ENCODE data around the gene RNF126. TPM values are rescaled to one million over a fixed set of nuclear protein-coding genes. Genes with fewer than 3 reads are reported as not detected.

Gene RNF126
- total RNA-seq: 39.0 TPM

DNA sequence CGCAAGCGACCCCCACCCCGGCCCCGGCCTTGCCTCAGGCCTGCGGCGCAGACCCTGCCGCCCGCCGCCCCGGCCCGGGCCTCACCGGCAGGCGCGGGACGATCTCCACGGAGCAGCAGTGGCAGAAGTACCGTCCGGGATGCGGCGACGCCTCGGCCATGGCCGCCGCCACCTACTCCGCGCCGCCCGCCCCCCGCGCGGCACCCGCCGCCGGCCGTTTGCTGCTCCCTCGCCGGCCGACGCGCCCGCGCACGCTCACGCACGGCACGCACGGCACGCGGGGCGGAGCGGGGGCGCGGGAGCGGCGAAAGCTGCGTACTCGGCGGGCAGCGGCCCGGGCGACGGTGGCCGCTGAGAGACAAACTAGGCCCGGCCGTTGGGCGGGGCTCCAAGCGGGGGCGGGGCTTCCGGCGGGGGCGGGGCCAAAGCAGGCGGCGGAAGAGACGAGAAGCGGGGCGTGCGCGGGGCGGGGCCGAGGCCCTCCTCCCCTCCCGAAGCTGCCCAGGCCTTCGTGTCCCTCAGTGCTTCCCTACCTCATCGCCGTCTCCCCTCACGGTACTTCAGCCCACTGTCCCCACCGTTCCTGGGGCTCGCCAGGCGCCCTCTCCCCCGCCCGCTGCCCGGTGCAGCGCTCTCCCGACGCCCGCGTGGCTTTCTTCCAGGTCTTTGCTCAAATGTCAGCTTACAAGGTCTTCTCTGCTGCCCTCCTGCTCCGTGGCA lies at the start of gene RNF126:
RNF126 (minus strand) TSS at position 253 of the 720 bp plus-strand sequence; CDS start at position 160, 93 bp downstream.
- intact Hi-C loops (cut with DNase I): loop anchor here (1.0 to 2.0 kb wide), 4 partner anchors 14 to 134 kb away; partner anchors contain the start of genes FGF22, POLRMT and PTBP1

DNA sequence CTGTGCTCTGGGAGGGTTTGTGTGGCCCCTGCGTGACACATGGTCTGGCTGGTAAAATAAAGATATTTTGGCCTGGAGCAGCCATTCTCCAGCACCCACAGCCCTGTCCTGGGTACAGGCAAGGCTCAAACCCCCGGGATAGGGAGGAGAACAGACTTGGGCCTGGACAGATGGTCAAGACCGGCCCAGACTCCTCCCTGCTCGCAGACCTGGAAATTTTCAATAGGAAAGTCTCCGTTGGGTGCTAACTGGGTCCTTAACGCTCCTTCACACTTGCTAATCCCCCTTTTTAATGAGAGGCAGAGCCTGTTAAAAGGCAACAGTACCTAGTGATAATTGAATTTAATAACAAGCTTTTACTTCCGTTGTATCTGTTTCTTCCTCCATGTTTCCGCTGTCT lies 48.2 kb upstream of the RNF126 start:
- no peaks in the 10 kb centered on the region for H3K4me1 ChIP-seq
- H3K27ac ChIP-seq: no peak overlapping the region
- peaks cover 14% of the 10 kb centered on the region for H3K27me3 ChIP-seq
- H3K36me3 ChIP-seq: no peaks in the 10 kb centered on the region
- intact Hi-C loops (cut with DNase I): no loop called here
- no peak overlapping the region for H3K4me3 ChIP-seq
- H3K9me3 ChIP-seq: no peaks in the 10 kb centered on the region
- DNase-seq (ENCODE audit: low spot score in 2 of 2): no peak
- TF ChIP-seq, protein P1, sequence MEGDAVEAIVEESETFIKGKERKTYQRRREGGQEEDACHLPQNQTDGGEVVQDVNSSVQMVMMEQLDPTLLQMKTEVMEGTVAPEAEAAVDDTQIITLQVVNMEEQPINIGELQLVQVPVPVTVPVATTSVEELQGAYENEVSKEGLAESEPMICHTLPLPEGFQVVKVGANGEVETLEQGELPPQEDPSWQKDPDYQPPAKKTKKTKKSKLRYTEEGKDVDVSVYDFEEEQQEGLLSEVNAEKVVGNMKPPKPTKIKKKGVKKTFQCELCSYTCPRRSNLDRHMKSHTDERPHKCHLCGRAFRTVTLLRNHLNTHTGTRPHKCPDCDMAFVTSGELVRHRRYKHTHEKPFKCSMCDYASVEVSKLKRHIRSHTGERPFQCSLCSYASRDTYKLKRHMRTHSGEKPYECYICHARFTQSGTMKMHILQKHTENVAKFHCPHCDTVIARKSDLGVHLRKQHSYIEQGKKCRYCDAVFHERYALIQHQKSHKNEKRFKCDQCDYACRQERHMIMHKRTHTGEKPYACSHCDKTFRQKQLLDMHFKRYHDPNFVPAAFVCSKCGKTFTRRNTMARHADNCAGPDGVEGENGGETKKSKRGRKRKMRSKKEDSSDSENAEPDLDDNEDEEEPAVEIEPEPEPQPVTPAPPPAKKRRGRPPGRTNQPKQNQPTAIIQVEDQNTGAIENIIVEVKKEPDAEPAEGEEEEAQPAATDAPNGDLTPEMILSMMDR (IDR thresholded peaks at IDR 0.05): no peak

More for the DNA sequence above, at the start of gene RNF126:
- Histone ChIP-seq H3K36me3 (no peaks in the 10 kb centered on the region), H3K9me3 (no peaks in the 10 kb centered on the region), H3K27me3 (no peaks in the 10 kb centered on the region), H3K4me3 (peak within 1 kb of the TSS; percentile 88 to 99), H3K27ac (peak within 1 kb of the TSS; percentile 91 to 92), H3K4me1 (peaks cover 16 to 36% of the 10 kb centered on the region in 2 donors)
- TF ChIP-seq, protein P1 (IDR thresholded peaks at IDR 0.05): no peak
- DNase-seq (ENCODE audit: low spot score in 2 of 2): peak; percentile 66 to 96

DNA sequence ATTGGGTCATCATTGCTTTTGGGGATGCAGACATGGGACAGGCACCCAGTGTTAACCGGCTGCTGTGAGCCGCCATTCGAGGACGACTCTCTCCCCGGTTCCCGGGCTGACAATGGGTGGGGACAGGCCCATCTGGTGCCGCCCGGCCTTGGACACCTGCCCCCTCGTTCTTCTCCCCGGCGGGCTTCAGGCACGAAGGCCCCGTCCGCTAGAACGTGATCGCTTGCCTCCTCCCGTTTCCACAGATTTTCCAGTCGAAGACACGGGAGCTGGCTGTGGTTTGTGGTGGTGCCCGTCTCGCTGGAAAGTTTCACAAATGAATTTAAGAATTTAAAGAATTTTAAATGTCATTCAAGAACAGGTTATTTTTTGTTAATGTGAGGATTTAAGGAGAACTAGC lies 47.8 kb upstream of the RNF126 start:
- intact Hi-C loops (cut with DNase I): no loop called here
- H3K4me3 ChIP-seq: peak overlapping the region in 1 of 2 donors; percentile 70

DNA sequence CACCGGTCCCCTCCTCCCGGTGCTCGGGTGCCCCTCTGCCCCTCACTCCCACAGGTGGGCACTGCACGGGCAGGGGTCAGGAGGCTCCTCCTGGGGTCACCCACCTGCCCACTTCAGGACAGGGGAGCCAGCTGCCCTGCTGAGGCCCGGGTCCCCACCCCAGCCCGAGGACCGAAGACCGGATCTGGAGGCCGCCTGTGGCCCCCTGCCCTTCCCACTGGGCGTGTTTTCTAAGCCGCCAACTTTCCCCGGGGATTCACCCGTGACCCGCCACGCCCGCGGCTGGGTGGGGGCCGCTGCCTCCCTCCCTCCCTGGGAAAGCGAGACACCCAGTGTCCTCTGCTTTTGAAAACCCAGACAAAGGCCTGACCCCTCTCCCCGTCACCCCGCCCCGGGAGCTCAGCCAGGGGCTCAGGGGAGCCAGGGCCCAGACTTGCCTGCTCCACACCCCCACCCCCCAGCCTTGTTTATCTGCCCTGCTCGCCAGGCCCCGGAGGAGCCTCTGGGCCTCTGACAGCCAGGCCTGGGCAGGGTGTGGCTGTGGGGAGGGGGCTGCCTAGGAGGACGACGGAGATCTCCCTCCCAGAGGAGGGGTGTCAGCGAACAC lies 47.1 kb upstream of the RNF126 start:
- Histone ChIP-seq H3K4me3 (peak overlapping the region; percentile 54 to 70), H3K36me3 (no peaks in the 10 kb centered on the region), H3K27me3 (peaks cover 14% of the 10 kb centered on the region), H3K27ac (peak overlapping the region; percentile 17 to 54), H3K9me3 (no peaks in the 10 kb centered on the region), H3K4me1 (no peaks in the 10 kb centered on the region)
- TF ChIP-seq, protein P1 (IDR thresholded peaks at IDR 0.05): no peak
- intact Hi-C loops (cut with DNase I): no loop called here
- DNase-seq (ENCODE audit: low spot score in 2 of 2): no peak

More for the DNA sequence above, 47.8 kb upstream of the RNF126 start:
- H3K36me3 ChIP-seq: no peaks in the 10 kb centered on the region
- H3K9me3 ChIP-seq: no peaks in the 10 kb centered on the region
- TF ChIP-seq, protein P1 (IDR thresholded peaks at IDR 0.05): no peak
- peaks cover 14% of the 10 kb centered on the region for H3K27me3 ChIP-seq
- peak overlapping the region in 1 of 2 donors; percentile 17 for H3K27ac ChIP-seq
- no peaks in the 10 kb centered on the region for H3K4me1 ChIP-seq
- DNase-seq (ENCODE audit: low spot score in 2 of 2): no peak

DNA sequence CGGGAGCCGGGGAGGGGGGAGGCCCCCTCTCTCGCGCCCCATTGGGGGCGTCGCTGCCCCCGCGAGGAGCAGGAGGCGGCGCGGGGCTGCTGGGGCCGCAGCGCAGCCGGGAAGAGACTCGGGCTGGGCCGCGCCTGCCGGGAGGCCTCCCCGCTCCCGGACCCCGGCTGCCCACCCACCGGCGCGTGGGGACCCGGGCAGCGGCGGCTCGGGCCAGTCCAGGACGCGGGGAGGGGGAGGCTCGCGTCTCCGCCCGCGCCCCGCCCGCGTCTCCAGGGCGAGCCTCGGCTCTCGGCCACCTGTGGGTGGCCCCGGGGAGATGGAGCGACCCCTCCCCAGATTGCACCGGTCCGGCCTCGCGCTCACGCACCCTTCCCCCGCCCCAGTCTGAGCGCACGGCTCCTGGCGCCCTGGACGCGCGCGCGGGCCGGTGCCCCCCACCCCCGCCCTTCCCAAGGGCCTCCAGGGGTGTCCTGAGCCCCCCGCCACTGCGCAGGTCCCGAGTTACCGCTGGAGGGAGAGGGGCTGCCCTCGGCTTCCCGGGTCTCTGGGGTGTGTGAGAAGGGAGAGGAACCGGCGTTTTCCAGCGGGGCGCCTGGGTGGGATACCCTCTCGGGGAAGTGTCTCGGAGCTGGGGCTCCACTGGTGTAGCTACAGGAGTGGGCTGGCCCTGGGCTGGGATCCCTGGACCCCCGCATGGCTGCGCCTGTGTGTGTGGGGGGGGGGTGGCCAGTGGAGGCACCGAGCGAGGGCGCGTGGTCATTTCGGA lies 46.4 kb upstream of the RNF126 start:
- intact Hi-C loops (cut with DNase I): no loop called here
- peak overlapping the region; percentile 17 to 54 for H3K27ac ChIP-seq

More for the DNA sequence above, 46.4 kb upstream of the RNF126 start:
- peaks cover 14% of the 10 kb centered on the region for H3K27me3 ChIP-seq
- H3K9me3 ChIP-seq: no peaks in the 10 kb centered on the region
- peak overlapping the region; percentile 54 to 70 for H3K4me3 ChIP-seq
- no peaks in the 10 kb centered on the region for H3K4me1 ChIP-seq
- TF ChIP-seq, protein P1 (IDR thresholded peaks at IDR 0.05): no peak
- H3K36me3 ChIP-seq: no peaks in the 10 kb centered on the region
- no peak for DNase-seq (ENCODE audit: low spot score in 2 of 2)

Measured in ascending aorta (tissue), 2 donors.